NCI-H1105 treated with DMSO at 0.1 percent for 48 hours (cell line): ENCODE results near the gene ADAMTS19.

Experiments used
- DNase-seq: peaks from one replicate; lab custom pipeline; 2025; lab: John Stamatoyannopoulos, UW

Gene ADAMTS19

DNA sequence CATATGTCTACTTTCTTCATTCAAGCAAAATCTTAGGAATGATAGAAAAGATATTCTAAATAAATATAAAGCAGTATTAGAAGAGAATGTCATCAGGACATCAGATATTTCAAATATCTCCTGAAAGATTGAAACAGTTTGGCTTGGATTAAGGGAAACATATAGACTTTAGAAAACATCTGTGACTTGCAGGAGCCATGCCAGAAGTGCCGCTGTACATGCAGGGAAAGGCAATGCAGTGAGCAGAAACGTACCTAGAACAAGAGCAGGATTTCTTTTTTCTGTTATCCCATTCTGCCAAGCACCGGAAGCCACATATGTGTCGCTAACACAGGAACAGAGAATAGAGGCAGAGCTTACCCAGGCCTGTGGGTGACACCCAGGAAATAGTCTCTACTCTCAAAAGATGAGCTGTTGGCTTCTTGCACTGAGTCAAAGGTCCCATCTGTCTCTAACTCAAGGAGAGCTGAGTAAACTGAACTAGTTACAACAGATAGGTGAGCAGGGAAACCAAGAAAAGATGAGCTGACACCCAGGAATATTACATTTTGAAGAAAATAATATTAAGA lies 5.8 kb downstream of the ADAMTS19 start:
- no peak for DNase-seq

DNA sequence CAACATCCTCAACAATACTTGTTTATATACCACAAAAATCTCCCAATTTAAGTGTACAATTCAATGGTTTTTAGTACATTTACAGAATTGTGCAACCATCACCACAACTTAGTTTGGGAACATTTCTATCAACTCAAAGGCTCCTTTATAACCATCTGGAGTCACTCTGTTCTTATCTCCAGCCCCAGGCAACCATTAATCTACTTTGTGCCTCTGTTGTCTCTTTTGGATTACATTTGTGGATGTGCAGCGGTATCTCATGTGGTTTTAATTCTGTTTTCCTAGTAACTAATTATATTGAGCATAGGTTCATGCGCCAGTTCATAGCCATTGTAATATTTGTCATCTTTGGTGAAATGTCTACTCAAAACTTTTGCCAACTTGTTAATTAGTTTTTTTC lies 14.4 kb downstream of the ADAMTS19 start:
- no peak for DNase-seq

DNA sequence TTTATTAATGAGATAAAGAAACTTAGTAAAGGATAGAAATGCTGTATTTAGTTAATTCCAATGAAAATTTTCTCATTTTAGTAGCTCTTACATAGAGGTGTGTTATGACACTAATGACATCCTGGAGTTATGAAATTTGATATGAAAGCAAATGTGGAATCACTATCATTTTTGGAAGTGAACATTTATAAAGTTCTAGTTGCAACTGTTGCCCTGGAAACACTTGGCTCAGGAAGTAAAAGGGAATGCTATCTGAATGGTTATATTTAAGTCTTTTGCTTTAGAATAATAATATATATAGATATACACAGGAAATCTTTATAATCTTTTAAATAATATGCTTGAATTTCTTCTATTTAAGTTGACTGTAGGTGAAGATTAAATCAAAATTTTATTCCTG lies 16.7 kb downstream of the ADAMTS19 start:
- no peak for DNase-seq

DNA sequence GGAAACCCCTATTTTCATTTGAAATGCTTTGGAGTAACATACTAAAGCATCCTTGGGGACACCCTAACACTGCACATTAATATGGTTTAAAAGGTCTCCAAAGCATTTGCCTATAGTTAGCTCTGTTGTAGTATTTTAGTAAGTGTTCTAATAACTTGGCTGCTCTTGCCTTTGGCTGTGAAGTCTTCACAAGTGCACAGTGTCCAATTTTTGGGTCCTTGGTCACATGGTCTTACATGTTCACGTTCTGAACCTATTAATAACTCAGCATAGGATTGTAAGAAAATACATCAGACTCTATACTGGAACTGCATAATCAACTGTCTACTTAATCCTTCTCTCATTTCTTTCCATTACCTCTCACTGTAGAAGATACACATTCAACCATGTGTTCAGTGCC lies 17.4 kb downstream of the ADAMTS19 start:
- no peak for DNase-seq

DNA sequence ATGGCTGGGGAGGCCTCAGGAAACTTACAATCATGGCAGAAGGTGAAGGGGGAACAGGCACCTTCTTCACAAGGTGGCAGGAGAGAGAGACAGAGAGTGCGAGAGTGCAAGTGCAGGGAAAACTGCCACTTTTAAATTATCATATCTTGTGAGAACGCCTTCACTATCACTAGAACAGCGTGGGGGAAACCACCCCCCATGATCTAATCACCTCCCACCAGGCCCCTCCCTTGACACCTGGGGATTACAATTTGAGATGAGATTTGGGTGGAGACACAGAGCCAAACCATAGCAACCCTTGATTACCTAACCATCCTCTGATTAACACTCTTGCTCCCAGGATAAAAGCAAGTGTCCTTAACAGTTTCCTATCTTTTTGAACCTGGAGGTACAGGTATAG lies 21.1 kb downstream of the ADAMTS19 start:
- no peak for DNase-seq

DNA sequence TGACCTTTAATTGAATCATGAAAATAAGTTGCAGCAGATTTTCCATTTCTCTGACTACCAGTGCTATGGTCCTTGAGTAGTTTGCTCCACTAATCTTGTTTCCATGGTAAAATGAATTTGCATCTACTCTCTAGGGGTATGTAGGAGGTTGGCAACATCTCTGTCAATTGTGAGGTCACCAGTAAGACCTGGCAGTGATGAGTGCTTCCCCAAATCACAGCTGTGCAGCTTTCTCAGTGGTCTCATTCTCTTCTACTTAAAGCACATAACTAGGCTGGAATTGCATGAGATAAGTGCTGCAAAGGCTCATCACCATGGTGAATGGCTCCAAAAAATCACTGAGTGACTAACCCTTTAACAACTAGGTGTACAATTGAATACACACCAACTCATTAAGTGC lies 36.3 kb downstream of the ADAMTS19 start:
- no peak for DNase-seq

DNA sequence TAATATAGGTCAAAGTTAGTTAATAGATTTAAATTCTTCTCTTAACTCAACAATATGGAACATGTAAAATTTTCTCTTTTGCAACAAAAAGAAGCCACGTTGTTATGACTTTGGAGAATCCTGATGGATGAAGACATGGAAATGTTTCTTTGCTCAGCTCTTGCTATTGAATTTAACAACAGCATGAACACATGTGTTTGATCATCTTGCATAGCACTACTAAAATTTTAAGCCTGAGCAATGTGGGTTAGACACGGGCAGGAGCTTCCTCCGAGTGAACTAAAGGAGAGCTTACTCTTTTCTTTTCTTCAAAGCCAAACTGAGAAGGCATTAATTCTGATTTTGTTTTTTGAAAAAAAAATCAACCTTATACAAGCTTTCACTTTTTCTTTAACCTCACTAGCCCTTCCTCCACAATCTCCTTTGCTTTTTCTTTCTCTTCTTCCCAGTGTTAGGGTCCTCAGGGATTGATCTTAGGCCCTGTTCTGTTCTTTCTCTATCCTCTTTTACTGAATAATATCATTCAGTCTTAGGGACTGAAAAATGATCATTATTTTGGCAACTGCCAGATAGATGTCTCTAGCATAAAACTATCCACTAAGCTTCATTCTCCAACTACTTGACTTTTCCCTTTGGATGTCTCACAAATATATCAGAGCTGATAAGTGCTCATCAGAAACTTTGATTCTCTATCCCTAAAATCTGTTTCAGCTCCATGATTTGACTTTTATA lies 36.9 kb downstream of the ADAMTS19 start:
- DNase-seq, result no peak

DNA sequence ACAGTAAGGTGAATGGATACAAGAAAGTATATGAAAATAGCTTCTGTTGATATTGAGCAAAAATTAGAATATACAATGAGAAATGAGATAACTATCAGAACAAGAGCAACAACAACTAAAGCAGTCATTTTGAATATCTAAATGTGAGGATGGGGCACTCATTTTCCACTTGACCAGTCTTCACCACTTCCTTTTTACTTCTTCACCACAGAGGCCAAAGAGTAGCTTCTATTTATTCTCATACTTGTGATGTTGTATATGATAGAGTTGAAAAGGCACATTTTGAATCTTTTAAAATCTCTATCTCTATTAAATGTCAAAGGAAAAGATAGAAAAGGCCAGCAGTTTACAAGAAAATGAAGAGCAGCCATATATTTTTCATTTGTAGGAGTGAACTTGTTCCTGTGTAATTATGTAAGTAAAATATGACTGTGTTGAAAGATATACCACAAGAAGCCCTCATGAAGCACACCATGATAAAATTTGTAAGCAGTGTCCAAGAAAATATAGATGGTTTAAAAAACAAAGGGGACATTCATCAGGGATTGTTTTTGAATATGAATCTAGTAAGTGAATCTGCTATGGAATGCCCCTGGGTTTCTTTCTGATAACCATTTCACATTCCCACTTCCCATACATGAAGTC lies 39.2 kb downstream of the ADAMTS19 start:
- no peak for DNase-seq

DNA sequence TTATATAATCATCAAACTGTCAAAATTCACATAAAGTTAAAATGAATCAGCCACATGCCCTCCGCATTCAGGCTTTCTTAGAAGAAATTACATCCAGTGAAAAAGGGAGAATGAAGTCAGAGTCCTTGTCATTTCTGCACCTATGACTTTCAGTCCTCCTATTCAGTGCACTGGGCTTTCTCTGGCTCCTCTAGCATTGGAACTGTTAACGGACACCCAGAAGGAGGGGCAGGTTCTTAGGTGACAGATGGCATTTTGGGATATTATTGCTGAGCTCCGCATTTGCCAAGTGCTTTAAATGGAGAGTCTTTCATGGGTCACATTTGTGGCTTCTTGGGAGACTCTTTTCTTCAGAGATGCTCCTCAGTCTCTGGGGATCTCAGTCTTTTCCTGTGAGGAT lies 40.0 kb downstream of the ADAMTS19 start:
- DNase-seq, result no peak

DNA sequence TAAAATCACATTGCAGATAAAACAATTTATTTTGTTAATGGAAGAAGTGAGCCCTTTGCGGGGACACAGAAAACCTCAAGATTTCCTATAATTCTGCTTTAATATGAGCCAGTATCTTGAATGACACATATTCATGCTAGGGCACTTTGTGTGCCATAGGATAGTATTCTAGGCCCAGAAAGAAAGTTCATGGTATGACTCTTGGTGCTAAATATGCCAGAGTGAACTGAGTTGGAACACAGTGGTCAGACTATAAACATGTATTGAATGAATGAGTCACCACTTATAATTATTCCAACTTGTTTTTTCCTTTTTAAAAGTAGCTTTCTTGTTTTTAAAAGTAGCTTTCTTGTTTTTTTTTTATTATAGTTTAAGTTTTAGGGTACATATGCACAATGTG lies 46.0 kb downstream of the ADAMTS19 start:
- DNase-seq, result no peak

DNA sequence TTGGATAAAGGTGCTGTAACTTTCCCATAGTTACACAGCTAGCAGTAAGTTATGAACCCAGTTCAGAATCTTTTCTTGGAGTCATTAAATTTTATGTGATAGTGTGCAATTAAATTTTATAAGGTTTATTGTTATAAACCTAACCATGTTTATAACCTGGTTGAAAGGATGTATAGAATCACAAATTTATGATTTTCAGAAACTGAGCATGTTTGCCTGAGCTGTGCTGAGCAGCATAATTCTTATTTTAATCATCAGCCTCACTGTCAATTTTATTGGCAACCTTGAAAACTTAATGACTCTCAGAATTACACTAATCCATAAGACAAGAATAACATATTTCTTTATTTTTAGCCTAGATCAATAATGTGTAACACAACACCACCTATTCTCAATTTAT lies 46.9 kb downstream of the ADAMTS19 start:
- no peak for DNase-seq

DNA sequence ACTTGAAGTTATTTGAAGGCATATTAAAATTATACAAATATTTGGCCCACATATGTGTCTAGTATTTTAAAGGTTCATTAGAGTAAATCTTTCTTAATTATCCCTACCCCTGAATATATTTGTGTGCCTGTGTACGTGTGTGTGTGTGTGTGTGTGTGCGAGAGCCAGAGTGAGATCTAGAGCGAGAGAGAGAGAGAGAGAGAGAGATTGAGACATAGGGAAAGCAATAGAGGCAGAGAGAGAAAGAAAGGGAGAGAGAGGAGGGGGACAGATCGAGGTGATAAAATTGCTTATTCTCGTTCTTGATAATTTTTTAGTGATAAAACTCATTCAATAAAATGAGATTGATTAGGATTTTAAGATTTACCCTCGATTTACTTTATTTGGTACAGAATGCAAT lies 47.4 kb downstream of the ADAMTS19 start:
- DNase-seq, result no peak

DNA sequence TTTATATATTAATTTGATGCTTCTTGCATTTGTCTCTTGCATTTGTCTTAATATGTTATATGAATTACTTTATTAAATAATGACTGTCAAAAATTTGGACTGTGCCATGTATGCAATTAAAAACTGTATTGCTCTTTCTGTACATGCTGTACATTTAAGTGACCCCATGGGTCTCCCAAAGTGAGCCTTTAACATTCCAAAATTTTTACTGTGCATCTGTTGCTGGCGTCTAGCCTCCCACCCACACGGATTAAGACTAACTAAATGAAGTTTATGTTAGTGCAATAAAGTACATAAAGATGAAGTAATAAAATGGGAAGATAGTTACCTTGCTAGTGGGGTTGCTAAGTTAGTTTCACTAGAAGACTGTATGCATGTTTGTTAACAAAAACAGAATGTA lies 48.5 kb downstream of the ADAMTS19 start:
- no peak for DNase-seq

DNA sequence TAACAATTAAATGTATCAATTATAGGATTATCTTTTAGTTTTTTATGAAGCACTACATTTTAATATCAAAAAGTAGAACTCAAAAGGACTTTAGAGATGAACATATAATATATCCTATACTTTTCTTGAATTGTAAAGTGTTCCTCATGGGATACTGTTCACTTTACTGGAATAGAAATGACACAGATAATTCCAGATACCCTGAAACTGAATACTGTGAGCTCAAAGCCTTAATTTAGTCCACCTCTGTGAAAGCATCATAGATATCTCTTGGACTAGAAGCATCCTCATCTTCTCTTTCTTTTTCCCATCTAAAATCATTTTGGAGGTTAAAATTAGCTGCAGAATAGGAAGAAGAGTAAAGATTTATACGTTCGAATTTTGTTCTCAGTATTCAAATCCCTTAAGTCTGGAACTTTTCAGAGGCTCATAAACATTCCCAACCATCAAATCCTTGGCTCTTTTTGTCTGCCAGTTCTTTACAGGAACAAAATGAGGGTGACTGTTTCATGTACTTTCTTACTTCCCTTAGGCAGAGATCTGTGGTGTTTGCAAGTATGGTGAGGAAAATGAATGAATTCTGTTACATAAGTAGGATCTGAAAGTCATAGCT lies 49.4 kb downstream of the ADAMTS19 start:
- no peak for DNase-seq

DNA sequence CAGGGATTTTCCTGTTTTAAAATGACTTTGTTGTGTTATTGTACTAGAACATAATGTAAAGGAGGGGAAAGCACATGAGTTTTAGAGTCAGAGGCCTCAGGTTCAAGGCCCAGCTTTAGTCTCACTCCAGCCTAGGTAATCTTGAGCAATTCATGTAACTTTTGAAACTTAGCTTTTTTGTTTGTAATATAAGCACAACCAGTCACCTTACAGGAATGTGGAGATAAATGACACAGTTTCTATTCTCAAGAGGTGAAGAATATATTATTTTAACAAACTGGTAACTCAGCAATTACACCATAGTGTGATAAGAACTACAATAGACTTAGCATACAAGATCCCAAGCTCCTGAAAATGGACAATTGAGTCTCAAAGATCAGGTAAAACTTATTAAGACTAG lies 51.2 kb downstream of the ADAMTS19 start:
- DNase-seq, result no peak

DNA sequence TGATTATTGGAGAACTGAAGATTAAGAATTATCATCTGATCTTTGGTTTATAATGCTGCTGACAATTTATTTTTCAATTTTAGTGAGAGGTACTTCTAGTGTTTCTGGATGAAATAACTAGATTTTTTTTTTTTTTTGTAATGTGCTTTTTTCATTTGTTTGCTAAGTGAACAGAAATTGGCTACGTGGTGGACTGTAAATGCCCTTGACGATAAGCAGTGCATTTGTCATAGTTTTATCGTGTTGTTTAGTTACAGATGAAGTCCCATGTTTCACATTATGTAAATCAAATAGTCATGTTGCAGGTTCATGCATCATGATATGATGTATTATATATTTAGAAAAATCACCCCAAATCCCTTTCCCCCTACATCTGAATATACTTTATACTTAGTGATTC lies 81.0 kb downstream of the ADAMTS19 start:
- DNase-seq, result no peak

DNA sequence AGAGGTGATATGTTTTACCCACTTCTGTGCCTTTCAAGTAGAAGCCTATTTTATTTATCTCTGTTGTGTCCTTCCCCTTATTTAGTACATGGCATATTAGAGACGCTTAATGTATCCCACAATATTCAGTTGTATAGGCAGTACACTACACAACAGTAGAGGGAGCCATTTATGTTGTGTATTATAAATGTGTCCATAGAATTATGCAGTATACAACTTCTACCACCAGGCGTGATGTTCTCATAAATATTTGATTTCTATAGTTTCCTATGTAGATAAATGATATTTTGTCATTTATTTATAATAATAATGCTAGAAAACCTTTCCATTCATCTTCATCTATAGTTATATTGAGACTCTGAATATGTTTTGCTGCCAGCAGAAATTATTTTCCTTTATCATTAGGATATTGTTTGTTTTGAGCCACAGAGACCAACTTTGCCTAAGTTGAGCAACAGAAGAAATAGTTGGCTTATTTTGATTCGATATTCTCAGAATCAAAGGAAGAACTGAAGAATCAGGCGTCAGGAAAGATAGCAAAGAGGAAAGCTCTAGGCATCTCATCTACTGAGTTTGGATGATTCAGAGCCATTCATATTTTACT lies 81.7 kb downstream of the ADAMTS19 start:
- no peak for DNase-seq

DNA sequence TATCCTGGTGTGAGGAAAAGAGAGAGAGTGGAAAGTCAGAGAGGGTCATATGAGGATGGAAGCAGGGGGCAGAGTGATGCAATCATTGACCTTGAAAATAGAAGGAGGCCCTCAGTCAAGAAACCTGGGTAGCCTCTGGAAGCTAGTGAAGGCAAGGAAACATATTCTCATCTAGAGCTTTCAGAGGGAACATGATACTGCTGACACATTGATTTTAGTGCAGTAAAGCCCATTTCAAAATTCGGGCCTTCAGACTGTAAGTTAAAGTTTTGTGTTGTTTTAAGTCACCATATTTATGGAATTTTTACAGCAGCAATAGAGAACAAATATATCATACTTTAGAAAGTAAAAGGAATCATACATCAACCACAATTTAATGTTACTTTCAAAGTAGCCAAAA lies 87.0 kb downstream of the ADAMTS19 start:
- no peak for DNase-seq

DNA sequence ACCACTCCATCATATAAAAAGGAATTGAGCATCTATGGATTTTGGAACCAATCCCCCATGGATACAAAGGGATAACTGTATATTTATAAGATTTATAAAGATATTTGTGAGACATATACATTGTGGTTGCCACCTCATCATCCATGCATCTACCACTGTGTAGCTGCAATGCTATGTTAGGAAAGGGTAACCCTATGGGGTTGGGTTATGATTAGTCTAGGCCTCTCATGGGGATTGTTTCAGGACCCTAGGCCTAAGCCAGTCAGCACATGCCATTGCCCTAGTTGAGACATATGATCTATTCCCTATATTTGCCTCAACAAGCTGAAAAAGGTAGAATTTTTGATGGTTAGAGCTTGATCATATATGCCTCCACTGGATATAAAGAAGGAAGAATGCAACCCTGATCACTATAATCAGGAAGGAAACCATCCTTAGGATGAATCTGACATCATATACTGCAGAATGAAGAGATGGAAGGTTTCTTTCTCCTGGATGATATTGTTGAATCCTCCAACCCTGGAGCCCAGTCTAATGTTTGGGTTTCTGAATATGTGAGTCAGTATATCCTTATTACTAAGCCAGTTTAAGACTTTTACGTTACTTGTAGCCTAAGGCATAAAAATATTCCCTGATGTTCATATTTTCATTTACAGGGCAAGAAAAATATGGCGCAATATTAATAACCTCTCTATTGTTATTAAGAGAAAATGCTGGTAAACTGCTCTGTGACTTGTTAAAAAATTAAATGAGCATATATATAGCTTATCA lies 94.2 kb downstream of the ADAMTS19 start:
- no peak for DNase-seq

DNA sequence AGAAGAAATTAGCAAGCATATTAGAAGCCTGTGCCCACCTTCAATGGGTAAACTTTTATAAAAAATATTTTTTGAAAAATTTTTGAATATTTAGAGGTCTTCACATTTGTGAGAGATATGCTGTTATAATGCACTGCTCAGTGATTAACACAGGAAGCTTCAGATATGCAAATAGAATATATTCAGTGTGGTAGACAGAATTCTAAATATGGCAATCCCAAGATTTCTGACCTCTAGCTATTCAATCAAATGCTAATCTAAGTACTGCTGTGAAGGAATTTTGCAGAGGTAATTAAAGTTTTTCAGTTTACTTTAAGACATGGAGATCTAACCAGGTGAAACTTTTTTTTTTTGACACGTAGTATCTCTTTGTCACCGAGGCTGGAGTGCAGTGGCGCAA lies 103.5 kb downstream of the ADAMTS19 start:
- DNase-seq, result no peak

DNA sequence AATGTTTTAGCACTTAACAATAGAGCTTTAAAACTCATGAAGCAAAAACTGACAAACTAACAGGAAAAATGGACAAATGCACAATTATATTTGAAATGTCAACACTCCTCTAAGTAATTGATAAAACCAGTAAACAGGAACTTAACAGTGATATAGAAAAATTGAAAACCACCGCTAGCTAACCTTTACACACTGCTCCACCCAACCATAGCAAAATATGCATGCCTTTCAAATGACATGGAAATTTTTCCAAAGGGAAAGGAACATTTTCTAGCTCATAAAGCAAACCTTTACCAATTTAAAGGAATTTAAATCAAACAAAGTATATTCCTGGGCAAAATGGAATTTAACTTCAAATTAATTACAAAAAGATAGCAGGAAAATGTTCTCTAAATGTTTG lies 109.2 kb downstream of the ADAMTS19 start:
- no peak for DNase-seq

DNA sequence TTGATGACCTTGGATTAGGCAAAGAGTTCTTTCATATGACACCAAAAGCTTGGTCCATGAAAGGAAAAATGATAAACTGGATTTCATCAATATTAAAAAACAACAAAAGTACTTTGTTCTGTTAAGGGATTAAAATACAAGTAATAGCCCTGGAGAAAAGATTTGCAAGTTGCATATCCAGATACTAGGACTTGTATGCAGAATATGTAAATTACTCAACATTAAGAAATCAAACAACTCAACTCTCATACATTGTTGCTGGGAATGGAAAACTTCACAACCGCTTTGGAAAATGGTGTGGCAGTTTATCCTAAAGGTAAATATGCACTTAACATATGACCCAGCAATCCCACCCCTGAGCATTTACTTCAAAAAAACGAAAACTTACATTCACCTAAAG lies 112.0 kb downstream of the ADAMTS19 start:
- DNase-seq, result no peak
